Measurements from ENCODE around the gene MED9.
A peak's percentile ranks its signal among the peaks of the same experiment; 100 is the strongest.

Gene MED9

GRCh38 chr17:17492571-17492970, 15.8 kb downstream of the MED9 start:
- DNase-seq, result no peak

GRCh38 chr17:17493249-17493985, 16.6 kb downstream of the MED9 start:
- DNase-seq, result peak in 2 of 3 donors; percentile 7 to 29

- no peak for DNase-seq
Observed at GRCh38 chr17:17493986-17494466, 17.2 kb downstream of the MED9 start.

- no peak for DNase-seq
Observed at GRCh38 chr17:17494499-17494869, 17.7 kb downstream of the MED9 start.

- peak; percentile 32 to 69 (median 51) for DNase-seq
Observed at GRCh38 chr17:17494870-17495535, 18.2 kb downstream of the MED9 start.

GRCh38 chr17:17495536-17496188, 18.9 kb downstream of the MED9 start:
- peak in 2 of 3 donors; percentile 22 to 44 for DNase-seq

GRCh38 chr17:17496189-17497064, 19.6 kb downstream of the MED9 start, which contains the start of gene RASD1:
RASD1 (minus strand) TSS chr17:17496395; CDS start chr17:17496181, 214 bp downstream.
- DNase-seq, result peak; percentile 93 to 98 (median 96)

- DNase-seq, result no peak
Observed at GRCh38 chr17:17497065-17497844, 20.5 kb downstream of the MED9 start.

GRCh38 chr17:17497845-17498520, 21.2 kb downstream of the MED9 start:
- DNase-seq, result no peak

- DNase-seq, result no peak
Observed at GRCh38 chr17:17498606-17499301, 22.0 kb downstream of the MED9 start.

- DNase-seq, result no peak
Observed at GRCh38 chr17:17499402-17500145, 22.8 kb downstream of the MED9 start.

- no peak for DNase-seq
Observed at GRCh38 chr17:17500999-17501605, 24.3 kb downstream of the MED9 start.

- no peak for DNase-seq
Observed at GRCh38 chr17:17502741-17503565, 26.2 kb downstream of the MED9 start.

GRCh38 chr17:17503566-17504130, 26.8 kb downstream of the MED9 start:
- DNase-seq, result no peak

- no peak for DNase-seq
Observed at GRCh38 chr17:17504341-17505140, 27.7 kb downstream of the MED9 start.

GRCh38 chr17:17505151-17505550, 28.4 kb downstream of the MED9 start:
- DNase-seq, result no peak

GRCh38 chr17:17505610-17506171, 28.9 kb downstream of the MED9 start:
- DNase-seq, result no peak

Data from suppressor macrophage treated with lipopolysaccharide for 1 hour (primary cell).